Measurements from ENCODE around the gene IMMP2L. TPM values are rescaled to one million over a fixed set of nuclear protein-coding genes. Genes with fewer than 3 reads are reported as not detected.
"Not testable (repeated sequence)": the region's sequence is repeated elsewhere in the genome, so short reads cannot be mapped to it uniquely, and the experiment has no call there.

IMMP2L gene
- total RNA-seq, 1 donor from 2014 or later, result 16.7 TPM

DNA sequence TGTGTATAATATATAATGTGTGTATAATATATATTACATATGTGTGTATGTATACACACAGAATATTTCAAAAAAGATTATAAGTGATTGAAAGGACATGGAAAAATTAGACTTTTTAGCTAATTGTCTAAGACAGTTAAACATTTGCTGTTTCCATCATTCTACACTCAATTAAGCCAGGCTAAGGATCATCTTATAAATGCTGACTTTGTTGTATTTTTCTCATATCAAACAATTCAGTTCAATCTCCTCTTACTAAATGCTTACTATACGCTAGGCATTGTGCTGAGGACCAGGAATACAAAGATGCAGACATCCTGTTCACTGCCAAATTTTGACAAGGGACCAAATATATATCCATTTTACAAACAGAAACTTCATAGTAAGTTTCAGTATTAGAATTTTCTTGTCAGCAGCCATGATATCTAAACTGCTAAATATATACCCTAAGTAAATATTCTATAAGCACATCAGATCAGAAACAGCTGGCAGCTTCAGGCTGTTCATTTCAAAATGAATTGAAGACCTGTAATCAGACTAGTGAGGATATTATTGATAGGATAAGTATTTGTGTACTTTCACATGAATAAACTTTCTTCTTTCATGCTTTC lies 481.7 kb downstream of the IMMP2L start:
- intact Hi-C loops (cut with DNase I), result no loop called here
- no peak for DNase-seq (ENCODE audit: low spot score)

DNA sequence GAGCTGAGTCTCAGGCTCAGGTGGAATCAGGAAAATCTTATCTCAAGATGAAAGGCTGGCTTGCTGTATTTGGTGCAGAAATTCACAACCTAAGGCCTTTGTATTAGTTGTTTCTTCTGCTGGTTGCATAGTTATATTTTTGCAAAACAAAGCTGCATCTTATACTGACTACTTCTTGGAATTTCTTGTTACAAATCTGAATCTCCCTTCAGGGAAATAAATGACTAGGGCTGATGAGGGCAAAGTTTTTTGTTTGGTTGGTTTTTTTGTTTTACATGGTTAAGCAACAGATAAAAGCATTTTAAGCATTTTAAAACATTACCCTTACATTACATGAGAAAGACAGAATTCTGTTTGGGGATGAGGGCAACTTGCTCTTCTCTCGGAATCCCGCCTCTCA lies 485.3 kb downstream of the IMMP2L start:
- intact Hi-C loops (cut with DNase I), result no loop called here
- DNase-seq (ENCODE audit: low spot score), result no peak

DNA sequence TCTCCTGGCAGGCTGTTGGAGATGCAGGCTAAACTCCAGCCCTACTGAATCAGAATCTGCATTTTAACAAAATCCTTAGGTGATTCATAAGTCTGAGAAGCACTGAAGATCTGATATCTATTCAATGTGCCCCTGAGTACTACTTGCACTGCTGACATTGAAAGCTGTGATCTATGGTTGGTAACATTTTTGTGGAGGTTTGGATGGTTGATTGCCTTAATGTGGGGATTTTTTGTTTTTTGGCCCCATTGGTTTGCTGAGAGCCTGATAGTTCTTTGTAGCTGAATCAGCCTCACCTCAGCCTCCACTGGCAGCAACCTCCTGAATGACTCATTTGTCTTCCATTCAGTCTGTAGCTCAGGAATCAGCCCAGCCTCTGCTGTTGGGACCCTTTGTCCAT lies 486.1 kb downstream of the IMMP2L start:
- DNase-seq (ENCODE audit: low spot score), result no peak
- intact Hi-C loops (cut with DNase I), result no loop called here

DNA sequence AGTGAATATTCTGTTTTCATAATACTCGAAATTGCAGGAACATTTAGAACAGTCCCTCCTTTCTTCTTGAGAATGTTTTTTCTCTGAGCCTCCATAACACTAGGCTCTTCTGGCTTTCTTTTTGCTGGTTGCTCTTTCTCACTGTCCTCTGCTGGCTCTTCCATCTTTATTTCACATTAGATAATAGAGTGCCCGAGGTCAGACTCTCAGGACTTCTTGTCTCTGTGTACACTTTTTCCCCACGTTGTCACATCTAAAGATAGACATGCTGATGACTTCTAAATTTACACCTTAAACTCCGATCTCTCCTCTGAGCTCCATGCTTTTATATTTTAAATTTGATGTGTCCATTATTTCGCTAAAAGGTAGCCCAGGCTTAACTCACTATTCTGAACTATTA lies 486.8 kb downstream of the IMMP2L start:
- no peak for DNase-seq (ENCODE audit: low spot score)
- intact Hi-C loops (cut with DNase I), result no loop called here

DNA sequence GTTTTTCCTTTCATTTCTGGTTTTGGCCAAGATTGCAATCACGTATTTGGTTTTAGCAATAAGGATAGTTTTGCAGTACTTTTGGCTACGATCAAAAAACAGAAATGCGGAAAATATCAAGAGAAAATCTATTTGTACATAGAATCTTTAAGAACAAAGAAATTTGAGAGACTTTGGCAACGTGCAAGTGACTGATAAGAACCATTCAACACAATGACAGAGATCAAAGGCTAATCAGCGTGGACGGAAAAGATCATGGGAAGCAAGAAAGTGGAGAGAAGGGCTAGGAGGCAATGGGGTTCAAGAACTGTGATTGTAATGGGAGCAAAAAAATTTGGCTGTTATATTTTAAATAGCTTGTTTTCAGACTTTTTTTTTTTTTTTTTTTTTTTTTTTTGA lies 487.5 kb downstream of the IMMP2L start:
- intact Hi-C loops (cut with DNase I), result no loop called here
- no peak for DNase-seq (ENCODE audit: low spot score)

DNA sequence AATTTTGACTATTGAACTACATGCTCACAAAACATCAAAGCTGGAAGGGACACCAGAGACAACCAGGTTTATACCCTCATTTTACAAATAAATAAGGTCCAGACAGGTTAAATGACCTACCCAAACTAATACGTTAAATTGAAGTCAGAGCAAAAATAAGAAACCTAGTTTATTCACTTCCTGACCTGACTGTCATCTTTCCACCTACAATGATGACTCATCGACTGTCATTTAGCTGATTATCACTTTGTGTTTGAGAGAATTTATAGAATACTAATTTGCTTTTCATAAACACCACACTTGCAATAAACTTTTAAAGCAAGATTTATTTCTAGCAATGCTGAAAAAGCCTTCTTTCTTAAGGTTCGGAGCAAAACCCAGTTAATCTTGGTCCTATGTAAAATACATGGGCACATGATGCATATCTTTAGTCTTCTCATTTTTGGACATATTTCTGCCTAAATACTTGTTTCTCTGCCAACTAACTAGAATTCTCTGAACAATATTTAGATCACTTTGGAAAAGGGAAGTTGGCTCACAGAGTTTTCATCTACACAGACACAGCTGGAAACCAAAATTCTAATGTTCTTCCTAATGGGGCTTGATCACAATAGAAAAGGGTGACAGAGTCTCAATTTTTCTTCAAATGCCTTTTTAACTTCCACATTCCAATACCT lies 488.1 kb downstream of the IMMP2L start:
- DNase-seq (ENCODE audit: low spot score), result no peak
- intact Hi-C loops (cut with DNase I), result no loop called here

DNA sequence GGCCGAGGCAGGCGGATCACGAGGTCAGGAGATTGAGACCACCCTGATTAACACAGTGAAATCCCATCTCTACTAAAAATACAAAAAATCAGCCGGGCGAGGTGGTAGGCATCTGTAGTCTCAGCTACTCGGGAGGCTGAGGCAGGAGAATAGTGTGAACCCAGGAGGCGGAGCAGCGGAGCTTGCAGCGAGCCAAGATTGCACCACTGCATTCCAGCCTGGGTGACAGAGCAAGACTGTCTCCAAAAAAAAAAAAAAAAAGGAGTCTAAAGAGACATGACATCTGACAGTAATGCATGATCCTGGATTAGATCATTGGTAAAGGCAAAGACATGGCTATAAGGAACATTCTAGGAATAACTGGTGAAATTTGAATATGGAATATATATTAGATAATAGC lies 489.6 kb downstream of the IMMP2L start:
- intact Hi-C loops (cut with DNase I); DNase-seq (ENCODE audit: low spot score): not testable (repeated sequence)

DNA sequence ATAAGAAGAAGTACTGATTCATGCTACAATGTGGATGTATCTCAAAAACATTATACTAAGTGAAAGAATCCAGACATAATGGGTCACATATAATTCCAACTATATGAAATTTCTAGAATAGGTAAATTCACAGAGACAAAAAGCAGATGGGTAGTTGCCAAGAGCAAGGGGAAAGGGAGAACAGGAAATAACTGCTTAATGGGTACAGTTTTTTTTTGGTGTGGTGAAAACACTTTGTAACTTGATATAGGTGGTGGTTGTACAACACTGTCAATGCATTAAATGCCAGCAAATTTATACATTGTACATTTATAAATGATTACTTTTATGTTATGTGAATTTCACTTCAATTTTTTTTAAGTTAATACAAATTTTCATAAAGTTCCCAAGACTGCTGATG lies 490.7 kb downstream of the IMMP2L start:
- DNase-seq (ENCODE audit: low spot score), result no peak
- intact Hi-C loops (cut with DNase I), result no loop called here

DNA sequence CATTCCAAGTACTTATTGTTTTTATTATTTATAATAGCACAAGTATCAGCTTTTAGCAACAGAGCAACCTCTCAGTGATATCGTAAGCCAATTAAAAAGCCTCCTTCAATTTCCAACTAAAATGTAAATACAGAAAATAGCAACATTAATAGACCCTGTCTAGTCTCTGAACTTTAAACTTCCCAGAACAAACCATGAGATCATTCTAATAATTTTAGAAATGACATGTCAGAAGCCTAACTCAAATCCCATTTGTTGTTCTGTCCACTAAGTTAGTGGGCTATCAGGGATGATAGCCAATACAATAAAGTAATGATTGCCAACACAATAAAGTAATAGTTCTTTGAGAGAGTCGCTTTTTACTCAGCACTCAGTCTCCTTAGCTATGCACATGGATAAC lies 493.7 kb downstream of the IMMP2L start:
- DNase-seq (ENCODE audit: low spot score), result no peak
- intact Hi-C loops (cut with DNase I), result no loop called here

DNA sequence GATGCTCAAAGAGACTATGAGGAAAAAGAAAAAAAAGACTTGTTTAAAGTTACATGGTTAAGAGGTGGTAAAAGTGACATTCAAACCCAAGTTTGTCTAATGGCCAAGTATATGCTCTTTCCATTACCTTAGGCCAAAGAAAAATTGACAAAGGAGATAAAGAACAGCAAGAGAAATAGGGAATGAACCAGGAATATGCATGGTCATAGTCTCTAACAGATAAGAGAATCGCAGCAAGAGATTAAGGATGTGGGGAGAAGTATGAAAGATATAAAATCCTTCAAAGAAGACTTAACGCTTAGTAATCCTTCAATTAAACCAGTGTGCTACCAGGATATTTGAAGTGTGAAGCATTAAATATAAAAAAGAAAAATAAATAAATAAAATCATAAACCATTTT lies 494.6 kb downstream of the IMMP2L start:
- intact Hi-C loops (cut with DNase I), result no loop called here

DNA sequence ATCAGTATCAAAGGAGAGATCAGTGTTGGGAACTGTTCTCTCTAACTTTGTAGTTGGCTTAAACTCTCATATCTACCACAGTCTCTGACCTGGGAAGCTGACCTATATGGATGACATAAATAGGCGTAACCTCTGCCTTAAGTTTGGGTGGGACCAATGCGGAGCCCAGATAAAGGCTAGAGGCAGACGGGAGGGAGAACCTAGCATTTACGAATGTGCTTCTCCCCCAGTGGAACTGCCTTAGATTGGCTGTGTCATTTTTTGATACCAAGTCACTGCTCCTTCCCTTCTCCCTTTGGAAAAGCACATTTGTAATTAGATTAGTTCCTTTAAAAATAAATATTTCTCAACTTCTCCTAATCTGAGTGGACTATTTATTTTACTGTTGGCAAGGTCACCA lies 495.0 kb downstream of the IMMP2L start:
- intact Hi-C loops (cut with DNase I), result no loop called here
- no peak for DNase-seq (ENCODE audit: low spot score)

More for the DNA sequence above, 494.6 kb downstream of the IMMP2L start:
- no peak for DNase-seq (ENCODE audit: low spot score)

DNA sequence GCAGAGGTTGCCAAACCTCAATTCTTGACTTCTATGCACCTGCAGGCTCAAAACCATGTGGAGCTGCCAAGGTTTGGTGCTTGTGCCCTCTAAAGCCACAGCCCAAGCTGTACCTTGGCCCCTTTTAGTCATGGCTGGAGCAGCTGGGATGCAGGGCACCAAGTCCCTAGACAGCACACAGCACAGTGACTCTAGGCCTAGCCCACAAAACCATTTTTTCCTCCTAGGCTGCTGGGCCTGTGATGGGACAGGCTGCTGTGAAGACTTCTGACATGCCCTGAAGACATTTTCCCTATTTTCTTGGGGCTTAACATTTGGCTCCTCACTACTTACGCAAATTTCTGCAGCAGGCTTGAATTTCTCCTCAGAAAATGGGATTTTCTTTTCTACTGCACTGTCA lies 499.1 kb downstream of the IMMP2L start:
- no peak for DNase-seq (ENCODE audit: low spot score)
- intact Hi-C loops (cut with DNase I), result no loop called here

DNA sequence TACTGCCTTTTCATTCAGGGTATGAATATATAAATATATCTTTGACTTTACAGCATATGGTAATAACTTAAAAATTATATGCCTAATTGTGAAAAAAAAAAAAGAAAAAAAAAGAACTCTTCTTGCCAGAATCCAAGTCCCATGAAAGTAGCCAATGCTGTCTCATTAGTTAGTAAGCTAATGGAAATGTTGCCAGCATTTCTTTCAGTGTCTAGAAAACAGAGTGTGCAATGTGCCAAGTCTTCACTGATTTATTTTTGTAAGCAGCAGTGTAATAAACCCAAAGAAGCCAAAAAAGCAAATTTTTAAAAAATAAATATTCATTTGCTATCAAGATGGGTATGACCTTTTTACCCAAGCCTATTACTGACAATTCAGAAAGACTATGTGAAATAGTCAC lies 502.5 kb downstream of the IMMP2L start:
- intact Hi-C loops (cut with DNase I), result no loop called here
- DNase-seq (ENCODE audit: low spot score), result no peak

DNA sequence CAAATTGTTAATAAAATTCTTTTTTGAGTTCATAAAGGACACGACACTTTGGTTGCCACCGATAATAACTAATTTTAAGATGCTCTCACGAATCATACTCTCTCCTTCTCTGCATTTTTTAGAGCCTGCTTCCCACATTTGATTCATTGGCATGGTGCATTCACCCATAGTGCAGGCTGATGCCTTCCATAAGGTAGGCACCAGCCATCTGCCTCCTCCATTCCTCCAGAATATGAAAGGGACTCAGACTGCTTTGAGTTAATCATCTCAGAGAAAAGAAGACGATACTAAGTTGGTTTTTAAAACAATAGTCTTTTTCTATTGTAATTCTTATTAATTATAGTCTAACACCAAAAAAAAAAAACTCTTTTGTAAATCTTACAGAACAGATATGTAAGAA lies 505.2 kb downstream of the IMMP2L start:
- intact Hi-C loops (cut with DNase I), result no loop called here
- DNase-seq (ENCODE audit: low spot score), result no peak

DNA sequence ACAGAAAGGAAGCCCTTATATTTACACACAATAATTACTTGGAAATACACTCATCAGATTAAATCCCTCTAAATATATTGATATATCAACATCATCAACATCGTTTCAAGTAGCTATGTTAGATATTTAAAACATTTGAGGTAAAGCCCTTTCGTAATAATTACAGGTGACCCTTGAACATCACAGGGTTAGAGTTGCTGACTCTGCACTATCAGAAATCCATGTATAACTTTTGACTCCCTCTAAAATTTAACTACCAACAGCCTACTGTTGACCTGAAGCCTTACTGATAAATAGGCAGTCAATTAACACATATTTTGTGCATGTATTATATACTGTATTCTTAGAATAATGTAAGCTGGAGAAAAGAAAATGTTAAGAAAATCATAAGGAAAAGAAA lies 505.9 kb downstream of the IMMP2L start:
- no peak for DNase-seq (ENCODE audit: low spot score)
- intact Hi-C loops (cut with DNase I), result no loop called here

DNA sequence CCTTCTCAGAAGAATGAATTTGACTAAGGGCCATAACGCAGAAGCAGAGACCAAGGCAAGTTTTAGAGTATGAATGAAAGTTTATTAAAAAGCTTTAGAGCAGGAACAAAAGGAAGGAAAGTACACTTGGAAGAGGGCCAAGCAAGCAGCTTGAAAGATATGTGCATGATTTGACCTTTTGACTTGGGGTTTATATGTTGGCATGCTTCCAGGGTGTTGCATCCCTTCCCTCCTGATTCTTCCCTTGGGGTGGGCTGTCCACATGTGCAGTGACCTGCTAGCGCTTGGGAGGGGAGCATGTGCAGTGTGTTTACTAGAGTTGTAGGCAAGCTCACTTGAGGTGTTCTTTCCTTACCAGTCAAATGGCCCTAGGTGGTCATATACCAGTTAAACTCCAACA lies 509.3 kb downstream of the IMMP2L start:
- intact Hi-C loops (cut with DNase I), result no loop called here
- no peak for DNase-seq (ENCODE audit: low spot score)

DNA sequence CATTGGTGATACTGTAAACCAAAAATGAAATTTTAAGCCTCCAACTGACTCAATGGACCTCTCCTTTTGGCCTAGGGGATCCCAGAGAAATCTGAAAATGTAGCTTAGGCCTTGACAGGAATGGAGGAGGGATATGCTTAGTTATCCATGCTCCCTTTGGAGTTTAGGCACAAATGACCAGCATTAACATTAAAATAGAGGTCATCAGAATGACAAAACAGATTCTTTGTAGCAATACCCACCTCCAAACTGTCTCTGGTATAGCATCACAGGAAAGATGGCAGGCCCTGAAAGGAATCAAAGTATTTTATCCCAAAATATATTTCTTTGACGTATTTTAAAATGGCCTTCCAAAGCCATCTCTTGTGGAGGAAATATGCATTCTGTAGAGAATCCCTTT lies 510.5 kb downstream of the IMMP2L start:
- intact Hi-C loops (cut with DNase I), result no loop called here
- DNase-seq (ENCODE audit: low spot score), result no peak

DNA sequence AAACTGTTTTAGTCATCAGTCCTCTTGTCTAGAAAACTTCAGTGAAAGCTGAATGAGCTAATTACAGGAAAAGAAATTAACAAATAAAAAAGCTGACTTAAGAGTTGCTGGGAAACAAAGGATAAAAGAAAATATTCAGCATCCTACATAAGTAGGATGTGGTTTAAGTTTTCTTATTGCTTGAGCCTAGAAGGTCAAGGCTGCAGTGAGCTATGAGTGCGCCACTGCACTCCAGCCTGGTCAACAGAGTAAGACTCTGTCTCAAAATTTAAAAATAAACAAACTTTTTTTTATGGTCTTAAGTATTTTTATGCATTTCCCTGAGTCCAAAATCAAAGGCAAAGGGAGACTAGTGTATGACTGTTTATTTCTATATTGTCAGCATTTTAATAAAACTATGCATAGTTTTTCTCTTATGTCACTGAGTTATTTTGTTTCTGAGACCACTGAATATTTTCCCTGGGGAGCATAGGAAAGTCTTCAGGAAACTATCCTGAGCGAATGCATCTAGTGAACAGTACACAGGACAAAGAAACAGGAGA lies 511.3 kb downstream of the IMMP2L start:
- intact Hi-C loops (cut with DNase I), result no loop called here
- no peak for DNase-seq (ENCODE audit: low spot score)

DNA sequence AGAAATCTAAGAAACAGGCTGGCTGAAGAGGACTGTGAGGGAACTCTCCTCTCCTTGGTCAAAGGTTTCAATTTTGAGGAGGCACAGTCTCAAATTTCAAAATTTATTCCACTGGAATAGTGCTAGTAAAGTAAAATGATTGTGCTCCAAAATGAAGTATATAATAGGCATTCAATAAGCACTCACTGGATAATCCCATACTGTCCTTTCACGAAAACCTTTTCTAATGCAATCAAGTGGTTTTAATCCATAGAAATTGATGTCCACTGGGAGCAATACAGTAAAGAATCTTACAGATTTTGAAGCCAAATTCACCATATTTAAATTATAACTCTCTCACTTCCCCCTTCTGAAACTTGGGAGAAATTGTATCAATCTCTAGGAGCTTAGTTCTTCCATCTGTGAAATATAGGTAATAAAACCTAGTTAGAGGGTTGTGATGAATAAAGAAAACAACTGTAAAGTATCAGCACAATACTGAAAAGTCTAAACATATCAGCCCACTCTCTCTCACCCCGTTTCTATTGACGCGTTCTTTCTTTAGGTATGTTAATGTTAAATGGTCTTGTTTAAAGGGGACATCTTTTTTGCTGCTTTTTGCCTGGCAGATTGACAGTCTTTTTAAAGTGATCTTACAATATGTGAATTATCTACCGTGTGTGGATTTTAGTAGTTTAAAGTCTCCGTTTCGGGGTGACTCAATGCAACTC lies 512.2 kb downstream of the IMMP2L start:
- intact Hi-C loops (cut with DNase I), result no loop called here
- DNase-seq (ENCODE audit: low spot score), result no peak

DNA sequence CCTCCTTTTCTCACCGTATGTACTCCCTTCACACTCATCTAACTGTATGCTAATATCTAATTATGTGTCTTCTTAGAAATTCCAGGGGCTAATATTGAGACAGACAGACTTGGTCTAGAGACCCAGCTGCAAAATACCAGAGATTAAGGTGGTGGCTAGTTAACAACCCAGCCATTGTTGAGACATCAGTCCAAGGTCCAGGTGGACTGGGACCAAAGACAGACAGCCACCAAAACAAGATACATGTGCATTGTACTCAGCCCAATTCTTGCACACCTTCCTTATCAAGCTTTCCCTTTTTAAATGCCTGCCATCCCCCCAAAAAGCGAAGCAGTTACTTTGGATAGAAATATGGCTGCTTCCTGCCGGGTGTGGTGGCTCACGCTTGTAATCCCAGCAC lies 514.7 kb downstream of the IMMP2L start:
- DNase-seq (ENCODE audit: low spot score), result no peak
- intact Hi-C loops (cut with DNase I), result no loop called here

DNA sequence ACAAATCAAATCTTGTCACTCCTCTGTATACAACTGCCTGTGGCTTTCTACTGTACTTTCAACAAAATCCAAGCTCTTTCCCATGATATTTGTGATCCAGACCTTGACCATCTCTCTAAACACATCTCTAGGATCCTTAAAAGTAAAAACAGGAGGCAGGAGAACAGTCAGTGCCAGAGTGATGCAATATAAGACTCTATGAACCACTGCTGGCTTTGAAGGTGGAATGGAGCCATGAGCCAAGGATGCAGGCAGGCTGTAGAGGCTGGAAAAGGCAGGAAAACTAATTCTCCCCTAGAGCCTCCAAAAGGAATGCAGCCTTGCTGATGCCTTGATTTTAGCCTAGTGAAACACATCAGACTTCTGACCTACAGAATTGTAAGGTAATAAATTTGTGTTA lies 516.8 kb downstream of the IMMP2L start:
- no peak for DNase-seq (ENCODE audit: low spot score)
- intact Hi-C loops (cut with DNase I), result no loop called here
